A549 (cell line): ENCODE results near the gene ZBTB22.

Experiments
- CHD2 ChIP-seq: fragments of 150-350 bp; IDR thresholded peaks from 2 replicates; pipeline ENCODE4 v1.6.1; 2014; ENCODE audit warnings: low read length; ENCODE audit not compliant: partially characterized antibody
- CTCF ChIP-seq: fragments of >200 bp; sonication (Bioruptor Twin); formaldehyde crosslinking; IDR thresholded peaks from 3 replicates; pipeline ENCODE4 v1.5.1; 2016
- EP300 ChIP-seq, 2 experiments: fragments of >200 bp; sonication (Bioruptor Twin); formaldehyde crosslinking; IDR thresholded peaks; 2 replicates in 1 of 2; 3 replicates in 1 of 2; pipeline ENCODE4 v1.6.1; 2016 to 2017
- POLR2A ChIP-seq: IDR thresholded peaks from 2 replicates; pipeline ENCODE4 v1.6.1; 2012; ENCODE audit warnings: mild to moderate bottlenecking, low read length
- TF ChIP-seq, protein P1 (sequence below): fragments of 200-600 bp; sonication (generic); IDR thresholded peaks from 2 replicates; pipeline ENCODE4 v1.6.1; 2016; ENCODE audit warnings: antibody characterized with exemption, mild to moderate bottlenecking, moderate library complexity

DNA sequence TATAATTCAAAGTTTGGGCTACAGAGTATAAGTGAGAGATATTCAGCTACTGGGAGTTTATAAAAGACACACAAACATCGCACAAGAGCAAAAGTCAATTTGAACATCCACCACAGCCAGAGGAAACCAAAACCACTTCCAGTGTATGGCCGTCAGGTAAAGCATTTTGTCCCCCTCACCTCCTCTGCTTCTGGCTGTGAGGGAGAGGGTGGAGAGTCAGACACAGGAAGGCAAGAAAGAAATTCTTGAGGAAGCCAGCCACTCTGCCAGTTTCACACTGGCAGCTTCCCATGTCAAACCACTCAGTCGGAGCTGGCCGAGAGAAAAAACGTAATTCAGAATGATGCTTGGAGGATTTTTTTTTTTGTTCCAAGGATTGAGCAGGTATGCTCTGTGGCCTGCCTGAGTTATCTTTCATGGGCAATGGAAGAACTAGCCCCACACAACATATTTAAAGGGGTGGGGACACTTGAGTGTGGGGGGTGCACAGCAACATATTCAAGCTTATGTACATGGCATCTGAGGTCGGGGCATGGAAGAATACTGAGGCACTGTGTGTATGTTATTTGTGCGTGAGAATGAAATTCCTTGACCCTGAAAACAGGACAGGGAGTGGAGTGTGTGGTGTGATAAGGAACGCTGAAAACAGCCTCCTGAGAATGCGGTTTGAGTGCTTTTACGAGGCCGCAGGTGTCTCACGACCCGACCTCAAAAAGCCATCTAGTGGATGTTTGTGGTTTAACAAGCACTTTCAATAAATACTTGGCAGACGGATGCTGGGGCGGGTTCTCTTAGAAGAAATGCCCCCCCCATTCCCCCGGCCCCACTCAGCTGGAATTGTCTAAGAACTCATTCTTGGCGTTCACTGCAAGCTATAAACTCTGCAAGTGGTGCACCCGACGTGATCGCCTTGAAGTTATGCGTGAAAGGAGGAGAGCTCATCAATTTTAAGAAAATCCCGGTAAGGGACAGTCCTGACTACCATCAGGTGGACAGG lies 27.5 kb upstream of the ZBTB22 start:
- peak; percentile 40 for TF ChIP-seq CTCF
- TF ChIP-seq POLR2A = no peak
- TF ChIP-seq CHD2 = no peak
- no peak for TF ChIP-seq EP300 (IDR thresholded peaks at IDR 0.05)
- TF ChIP-seq, protein P1, sequence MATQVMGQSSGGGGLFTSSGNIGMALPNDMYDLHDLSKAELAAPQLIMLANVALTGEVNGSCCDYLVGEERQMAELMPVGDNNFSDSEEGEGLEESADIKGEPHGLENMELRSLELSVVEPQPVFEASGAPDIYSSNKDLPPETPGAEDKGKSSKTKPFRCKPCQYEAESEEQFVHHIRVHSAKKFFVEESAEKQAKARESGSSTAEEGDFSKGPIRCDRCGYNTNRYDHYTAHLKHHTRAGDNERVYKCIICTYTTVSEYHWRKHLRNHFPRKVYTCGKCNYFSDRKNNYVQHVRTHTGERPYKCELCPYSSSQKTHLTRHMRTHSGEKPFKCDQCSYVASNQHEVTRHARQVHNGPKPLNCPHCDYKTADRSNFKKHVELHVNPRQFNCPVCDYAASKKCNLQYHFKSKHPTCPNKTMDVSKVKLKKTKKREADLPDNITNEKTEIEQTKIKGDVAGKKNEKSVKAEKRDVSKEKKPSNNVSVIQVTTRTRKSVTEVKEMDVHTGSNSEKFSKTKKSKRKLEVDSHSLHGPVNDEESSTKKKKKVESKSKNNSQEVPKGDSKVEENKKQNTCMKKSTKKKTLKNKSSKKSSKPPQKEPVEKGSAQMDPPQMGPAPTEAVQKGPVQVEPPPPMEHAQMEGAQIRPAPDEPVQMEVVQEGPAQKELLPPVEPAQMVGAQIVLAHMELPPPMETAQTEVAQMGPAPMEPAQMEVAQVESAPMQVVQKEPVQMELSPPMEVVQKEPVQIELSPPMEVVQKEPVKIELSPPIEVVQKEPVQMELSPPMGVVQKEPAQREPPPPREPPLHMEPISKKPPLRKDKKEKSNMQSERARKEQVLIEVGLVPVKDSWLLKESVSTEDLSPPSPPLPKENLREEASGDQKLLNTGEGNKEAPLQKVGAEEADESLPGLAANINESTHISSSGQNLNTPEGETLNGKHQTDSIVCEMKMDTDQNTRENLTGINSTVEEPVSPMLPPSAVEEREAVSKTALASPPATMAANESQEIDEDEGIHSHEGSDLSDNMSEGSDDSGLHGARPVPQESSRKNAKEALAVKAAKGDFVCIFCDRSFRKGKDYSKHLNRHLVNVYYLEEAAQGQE = no peak
